GM19397 (cell line): ENCODE measurements around the gene AFDN.

Source experiments
- ATAC-seq: cut with Tn5 transposase; IDR thresholded peaks from one replicate; pipeline ENCODE4 v1.9.1; 2021; ENCODE audit warnings: mild to moderate bottlenecking, moderate library complexity; ENCODE audit not compliant: unreplicated experiment

Gene AFDN

DNA sequence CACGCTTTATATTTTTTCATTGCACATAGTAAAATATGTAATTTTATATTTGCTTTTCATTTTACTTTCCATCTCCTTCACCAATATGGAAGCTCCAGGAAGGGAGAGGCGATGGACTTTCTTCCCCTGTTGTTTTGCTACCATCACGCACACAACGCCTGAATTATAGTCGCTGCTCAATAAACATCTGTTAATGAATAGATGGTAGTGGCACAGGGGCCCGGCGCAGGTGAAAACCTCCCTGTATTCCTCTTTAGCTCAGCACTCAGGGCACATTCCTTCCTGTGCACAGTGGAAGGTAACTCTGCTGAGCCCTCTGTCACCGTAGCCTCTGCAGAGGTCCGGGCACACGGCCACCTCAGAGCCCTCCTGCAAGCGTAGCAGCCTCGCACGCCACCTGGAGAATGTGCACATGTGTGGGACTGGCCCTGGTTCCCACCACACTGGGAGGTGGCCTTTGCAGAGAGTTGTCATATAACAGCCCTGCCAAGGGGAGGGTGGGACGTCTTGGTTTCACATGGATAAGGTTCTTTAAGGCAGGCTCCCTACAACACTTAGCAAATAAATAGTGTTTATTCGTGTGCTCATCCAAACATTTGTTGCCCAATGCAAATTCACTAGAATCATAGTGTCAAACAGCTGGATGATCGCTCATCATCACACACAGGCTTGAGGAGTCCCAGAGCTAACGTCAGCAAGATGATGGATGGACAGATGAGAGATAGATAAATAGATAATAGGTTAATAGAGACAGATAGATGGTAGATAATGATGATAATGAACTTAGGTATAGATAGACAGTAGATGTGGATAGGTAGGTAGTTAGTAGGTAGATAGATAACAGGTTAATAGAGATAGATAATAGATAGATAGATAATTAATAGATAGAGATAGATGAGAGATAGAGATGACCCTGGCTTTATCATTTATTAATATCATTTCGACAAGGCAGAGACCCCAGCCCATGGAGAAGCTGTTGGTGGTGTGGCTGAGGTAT, 32.3 kb upstream of the AFDN start:
- ATAC-seq, result no peak

DNA sequence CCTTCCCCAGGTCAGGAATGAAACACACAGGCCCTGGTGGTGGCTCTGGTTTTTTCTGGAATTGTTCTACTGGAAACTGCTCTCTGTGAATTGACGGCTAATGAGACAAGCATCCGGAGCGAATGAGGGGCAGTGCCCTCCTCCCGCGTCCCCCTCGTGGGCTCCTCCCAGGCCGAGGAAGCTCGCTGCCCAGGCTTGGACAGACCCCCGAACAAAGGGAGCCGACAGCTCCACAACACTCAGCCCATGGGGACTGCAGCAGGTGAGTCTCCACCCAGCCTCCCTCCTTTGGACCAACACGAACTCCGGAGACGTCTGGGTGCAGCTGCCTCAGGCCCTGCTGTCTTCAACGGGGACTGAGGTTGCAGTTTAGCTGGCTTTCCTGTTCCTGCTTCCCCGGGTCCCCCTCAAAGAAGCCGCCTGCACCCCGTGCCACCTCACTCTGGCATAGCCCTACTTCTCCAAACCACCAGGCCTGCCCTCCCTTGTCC, 31.3 kb upstream of the AFDN start:
- ATAC-seq, result no peak

DNA sequence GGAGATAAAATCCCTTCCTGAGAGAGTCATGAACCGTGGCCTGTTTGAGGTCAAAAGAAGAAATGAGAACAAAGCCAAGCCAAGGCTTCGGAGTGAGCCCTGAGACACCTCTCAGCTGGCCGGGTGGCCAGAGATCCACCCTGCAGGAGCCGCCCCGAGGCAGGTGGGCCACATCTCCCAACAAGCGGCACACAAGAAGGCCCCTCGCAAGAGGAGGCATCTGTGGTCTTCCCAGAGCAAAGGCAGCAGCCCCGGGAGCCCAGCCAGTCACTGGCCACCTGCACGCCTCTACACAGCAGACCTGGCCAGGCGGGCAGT, 30.9 kb upstream of the AFDN start:
- no peak for ATAC-seq

DNA sequence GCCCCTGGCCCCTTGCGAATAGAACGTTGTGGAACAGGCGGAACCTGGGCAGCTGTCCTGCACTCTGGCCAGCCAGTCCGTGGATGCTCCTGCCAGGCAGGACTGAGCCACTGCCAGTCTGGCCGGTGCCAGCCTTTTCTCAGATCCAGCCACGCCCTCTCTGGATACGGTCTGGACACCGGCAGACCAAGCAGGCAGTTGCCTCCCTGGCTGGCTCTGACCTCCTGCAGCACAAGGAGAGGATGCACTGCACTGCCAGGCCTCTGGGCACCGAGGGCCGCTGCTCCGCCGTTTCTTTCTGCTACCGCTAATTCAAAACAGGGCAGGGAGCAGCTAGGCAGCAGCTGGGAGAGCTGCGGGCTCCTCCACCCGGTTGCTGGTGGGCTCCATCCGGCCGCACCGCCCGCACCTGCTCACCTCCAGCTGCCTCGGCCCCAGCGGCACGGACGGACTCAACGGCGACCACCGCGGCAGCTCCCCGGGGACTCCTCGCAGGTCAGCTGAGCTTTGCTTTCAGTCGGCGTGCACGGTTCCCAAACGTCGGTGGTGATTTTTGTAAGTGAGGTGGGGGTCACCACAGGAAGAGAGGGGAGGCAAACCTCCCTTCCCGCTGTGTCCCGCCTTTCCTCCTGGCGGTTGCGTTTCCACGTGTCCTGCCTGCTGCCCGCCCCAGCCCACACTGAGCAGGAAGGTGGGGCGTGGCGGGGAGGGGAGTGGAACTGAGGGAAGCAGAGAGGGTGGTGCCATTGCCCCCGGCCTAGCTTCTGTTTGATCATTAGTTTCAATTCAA, 30.3 kb upstream of the AFDN start:
- ATAC-seq, result no peak

DNA sequence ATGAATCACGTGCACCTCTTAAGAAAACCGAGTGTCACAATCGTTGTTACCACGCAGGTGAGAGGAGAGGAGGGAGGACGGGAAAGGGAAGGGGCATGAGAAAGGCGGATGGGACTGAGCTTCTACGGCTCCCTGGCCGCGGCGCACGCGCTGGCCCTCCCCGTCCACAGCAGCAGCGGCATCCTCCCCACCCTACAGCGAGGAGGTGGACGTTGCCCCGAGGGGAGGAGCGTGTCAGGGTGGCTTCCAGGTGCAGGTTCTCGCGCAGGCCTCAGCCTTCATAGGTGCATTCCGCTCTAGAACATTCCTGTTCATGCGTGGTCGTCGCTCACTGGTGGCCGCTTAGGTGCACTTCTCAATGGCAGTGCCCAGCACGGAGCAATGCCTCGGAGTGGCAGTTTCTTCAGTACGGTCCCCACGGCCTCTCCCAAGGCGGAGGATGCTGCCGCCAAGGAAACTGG, 29.7 kb upstream of the AFDN start:
- ATAC-seq, result no peak

DNA sequence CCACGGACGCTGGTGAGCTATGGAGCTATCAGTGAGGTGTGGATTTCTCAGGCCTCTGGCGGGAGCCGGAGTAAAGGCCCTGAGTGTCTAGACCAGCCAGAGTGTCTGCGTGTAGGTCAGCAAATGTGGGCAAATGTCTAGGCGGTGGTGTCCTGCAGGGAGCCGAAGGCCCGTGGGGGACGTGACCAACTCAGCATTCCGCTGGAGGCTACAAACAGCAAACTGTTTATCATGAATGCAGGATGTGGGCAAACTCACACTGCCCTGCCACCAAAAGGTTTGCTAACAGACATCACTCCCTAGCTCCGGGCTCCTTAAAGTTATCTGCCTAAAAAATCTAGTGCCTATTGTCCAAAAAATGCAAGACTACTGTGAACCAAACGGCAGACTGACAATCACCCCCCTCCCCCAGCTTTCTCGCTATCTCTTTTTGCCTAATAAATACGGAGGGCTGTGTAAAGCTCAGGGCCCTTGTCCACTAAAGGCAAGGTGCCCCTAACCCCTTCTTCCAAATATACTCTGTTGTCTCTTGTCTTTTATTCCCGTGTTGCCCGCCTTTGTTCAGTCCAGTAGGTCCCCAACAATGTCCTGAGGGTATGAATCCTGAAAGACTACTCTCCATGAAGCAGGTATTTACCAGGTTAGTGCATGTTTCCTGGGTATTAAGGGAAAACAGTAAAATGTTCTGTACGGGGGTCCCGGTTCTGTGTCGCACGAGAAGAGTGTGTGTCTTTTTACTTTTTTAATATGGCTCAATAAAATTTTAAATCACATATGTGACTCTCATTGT, 29.0 kb upstream of the AFDN start:
- no peak for ATAC-seq

DNA sequence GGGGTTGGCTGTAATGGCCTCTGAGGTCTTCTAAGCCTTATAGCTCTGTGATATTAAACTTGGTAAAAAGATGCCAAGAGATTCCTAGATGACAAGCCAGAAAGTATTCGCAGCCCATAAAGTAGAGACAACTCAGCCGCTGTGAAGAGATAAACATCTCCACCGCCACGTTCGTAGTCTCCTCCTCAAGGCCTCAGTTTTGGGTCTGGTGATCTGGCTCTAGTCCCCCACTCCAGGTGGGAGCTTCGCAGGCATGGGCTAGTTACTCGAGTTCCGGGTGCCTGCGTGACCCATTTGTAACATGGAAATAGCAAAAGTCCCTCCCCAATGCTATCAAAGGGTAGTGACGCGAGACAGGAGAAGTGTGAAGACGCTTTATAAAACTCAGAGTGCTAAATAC, 28.3 kb upstream of the AFDN start:
- ATAC-seq, result no peak

DNA sequence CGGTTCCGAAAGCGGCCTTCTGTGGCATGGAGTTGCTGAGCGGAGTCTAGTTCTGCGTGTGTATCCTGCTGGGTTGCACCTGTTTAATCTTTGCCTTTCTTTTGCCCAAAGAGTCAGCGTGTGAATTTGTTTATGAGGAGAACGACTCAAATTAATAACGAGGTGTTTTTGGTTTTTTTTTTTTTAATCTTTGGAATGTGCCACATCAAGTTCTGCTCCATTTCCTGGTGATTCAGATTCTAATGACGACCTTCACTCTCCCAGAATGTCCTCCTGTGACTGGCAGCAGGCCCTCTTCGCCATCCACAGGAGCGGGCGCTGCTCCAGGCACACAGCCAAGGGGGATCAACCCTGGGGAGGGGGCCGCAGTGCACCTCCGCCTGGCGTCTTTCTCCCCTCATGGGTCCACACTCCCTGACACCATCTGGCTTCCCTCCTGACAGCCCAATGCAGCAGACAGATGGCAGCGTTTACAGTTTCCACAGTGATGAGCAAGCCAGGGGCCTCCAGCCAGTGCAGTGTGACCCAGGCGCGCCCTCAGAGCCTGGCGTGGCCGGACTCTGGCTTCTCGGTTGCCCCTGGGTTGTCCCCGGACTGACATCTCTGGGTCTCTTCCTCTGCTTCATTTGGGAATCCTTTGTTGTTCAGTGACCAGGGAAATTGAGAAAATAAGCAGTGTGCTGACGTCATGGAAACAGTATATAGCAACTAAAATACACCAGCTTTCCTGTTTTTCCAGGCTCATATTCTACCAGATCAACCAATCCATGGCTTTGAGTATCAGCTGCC, 27.5 kb upstream of the AFDN start:
- no peak for ATAC-seq

DNA sequence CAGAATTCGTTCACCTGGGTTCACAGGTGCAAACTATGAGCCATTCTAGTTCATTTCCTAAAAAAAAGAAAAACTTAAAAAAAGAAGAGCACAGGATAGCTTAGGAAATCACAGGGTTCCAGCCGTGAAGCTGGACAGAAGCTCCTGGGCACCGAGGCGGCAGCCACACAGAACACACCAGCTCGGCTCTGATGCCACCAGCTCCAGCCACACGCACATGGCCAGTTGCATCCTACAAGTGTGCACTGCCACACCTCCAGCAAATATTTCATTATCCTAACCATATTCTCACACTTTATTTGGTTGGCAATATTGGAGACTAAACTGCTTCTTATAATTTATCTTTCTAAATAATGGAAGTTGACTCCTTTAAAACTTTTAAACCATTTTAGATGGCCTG, 26.2 kb upstream of the AFDN start:
- no peak for ATAC-seq

DNA sequence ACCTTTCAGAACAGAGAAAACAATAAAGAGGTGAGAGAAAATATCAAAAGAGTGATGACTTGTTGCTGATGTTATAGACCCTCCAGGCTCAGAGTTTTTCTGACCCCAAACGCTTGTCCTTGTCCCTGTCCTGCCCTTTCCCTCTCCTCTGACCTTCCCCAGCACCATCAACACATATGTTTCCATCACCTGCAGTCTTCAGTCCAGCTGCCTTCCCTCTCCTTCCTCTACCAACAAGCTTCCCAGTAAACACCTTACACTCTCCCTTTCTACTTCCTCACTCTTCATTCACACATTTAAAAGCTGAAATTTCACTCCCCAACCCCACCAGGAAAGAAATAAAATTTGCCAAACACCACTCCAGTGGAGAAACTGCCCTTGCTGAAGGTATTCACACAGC, 25.4 kb upstream of the AFDN start:
- ATAC-seq, result no peak

DNA sequence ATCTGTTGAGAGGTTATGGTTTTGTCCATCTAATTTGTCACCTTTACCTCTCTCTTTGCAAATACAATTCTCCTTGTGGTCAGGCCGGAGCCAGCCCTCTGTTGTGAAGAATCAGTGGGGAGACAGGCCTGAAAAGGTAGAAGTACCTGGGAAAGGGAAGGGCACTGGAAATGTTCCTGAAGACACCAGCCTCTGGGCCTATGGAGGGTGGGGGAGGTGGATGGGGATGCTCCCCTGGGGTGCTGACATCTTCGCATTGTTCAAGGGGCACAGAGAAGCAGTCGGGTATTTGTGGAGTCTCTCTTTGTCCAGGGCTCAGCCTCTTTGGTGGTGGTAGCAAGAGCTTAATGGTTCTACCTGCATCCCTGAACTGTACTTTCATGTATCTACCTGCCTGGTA, 24.4 kb upstream of the AFDN start:
- no peak for ATAC-seq

DNA sequence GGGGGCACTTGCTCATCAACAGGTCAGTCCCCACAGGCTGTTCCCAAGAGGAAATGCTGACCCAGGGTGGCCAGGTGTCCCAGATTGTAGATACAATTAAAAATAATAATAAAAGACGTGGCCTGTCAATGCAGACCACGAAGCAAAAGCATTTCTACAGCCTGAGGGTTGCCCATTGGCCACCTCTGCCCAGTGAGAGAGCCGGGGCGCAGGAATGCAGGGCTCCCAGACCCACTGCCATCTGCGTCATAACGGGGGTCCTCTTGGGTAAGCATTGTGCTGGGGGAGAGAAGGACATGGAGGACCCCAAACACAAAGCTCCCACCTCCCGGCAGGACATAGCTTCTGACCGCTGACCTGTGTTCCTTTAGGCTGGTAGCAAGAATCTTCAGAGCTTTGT, 22.9 kb upstream of the AFDN start:
- ATAC-seq, result no peak

DNA sequence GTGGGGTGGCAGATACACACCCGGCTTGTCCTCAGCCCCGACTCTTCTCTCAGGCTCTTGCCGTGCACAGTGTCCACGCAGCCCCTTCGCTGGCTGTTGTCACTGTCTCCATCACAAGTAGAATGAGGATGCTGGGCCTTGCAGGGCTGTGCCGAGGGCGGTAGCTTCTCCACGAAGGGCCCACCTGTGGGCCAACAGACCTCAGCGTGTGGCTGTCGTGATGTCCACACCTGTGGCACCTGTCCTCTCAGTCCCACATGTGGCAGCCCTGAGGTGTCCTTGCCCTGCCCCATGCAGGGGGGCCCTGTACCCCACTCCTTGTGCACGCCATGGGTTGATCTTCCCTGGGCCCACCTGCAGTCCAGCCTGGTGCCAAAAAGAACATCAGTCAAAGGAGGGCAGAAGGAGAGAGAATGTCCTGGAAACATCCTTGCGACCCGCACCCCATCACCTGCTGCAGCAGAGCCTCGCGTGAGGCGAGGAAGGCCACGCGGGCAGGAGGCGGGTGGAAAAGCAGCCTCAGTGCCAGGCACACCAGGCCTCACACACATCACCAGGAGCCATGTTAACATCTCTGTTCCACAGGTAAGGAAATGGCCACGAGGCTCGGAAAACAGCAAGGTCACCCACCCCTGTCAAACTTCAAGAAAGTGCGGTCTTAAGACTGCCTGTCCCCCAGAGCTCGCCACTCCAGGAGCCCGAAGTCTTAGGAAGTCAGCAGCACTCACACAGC, 22.3 kb upstream of the AFDN start:
- ATAC-seq, result no peak

DNA sequence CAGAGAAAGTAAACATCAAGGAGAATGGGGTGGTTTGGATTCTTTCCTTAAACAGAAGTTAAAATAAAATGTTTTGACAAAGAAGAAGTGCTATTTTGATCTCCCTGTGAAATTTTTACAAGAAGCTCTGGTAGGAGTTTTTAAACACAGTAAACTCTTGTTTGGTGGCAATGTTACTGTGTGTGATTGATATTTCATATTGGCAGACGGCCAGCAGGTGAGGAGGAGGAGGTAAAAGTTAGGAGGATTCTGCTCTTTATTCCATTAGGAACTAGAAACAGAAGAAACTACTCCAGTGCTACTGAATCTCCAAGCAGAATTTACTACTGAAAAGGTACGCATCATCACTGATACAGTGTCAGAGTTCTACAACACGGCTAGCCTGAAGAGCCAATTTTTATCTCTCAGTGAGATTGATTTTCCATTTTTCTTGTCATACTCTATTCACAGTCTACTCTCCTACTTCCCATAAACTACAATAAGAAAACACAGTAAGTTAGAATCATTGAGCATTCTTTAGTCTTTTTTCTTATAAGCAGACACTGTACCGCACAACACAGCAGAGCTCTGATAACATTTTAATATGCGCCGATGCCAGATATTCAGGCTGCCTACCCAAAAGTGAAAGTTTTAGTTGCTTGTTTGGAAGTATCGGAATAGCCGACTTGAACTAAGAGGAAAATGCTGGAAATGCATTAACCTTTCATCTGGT, 21.2 kb upstream of the AFDN start:
- no peak for ATAC-seq

DNA sequence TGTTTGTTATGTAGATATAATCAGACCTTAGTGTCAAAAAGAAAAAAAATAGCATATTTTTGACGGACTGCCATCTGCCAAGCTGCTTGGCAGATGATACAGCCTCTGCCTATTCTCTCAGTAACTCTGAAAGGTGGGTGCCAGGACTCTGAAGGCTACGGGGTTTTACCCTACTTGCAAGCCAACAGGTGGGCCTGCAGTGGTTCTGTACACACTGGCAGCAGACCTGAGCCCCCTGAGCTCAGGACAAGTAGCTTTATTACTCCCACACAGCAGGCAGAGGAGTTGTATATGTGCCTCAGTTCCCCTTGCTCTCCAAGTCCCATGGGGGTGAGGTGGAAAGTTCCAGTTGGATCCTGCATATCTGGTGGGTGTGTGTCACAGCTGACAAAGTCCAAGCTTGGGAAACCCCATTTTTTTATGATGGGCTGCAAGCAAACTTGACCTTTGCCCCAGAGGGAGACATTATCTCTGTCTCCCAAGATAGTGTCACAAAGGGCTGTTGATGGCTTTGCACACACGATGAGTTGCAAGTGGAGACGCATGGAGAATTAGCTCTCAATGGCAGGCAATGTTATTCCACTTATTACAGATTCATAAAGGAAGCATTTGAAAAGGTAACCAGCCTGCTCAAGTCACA, 20.5 kb upstream of the AFDN start:
- no peak for ATAC-seq

DNA sequence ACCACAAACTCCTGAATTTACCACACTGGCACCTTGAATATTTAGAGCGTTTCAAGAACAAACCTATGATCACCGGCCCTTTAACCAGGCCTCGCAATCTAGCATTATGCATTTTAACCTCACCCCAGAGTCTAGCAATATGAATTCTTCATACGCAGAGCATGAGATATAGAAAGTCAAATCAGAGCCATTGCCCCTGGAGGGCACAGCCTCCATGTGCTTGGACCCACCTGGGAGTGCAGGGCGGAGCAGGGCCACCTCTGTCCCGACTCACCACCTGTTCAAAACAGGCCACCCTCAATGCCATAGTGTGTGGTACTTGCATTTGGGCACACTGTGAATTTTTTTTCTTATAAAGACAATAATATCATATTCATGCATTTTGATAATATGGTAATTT, 19.5 kb upstream of the AFDN start:
- ATAC-seq, result no peak

DNA sequence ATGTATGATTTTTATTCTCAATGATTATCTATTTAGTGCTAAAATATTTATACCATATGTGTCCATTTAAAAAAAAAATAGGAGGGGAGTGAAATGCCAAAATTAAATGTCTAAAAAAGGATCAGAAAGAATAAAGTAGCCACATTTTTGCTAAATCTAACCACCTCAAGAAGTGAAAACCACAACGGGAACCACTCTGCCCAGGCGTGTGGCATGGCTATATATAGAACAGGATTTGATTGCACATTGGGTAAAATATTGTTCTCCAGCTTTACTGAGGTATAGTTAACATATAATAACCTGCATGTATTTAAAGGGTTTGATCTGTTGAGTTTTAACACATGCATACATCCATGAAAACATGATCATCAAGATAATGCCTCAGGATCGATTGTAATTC, 19.0 kb upstream of the AFDN start:
- no peak for ATAC-seq

DNA sequence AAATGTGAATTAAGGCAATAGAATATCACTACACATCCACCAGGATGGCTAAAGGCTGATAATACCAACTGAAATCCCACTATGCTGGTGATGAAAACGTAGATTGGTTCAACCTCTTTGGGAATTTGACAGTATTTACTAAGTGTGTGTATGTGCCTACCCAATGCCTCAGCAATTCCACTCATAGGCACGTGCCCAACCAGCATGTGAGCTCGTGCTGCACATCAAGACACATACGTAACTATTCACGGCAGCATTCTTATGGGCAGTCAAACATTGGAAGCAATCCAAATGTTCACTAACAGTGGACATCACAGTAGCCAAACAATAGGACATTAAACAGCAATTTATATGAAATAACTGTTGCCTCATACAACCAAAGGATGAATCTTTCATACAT, 15.7 kb upstream of the AFDN start:
- ATAC-seq, result no peak
